ENCODE data around the gene ELL.

- TF ChIP-seq CTCF (conservative IDR thresholded peaks at IDR 0.05; ENCODE audit: low read depth in 2 of 2) (no peak), EZH2 (IDR thresholded peaks at IDR 0.05; ENCODE audit: low read depth, unreplicated experiment) (no peak), STAT1 (IDR thresholded peaks at IDR 0.05; ENCODE audit: unreplicated experiment) (no peak)
Observed at GRCh38 chr19:18514800-18515682, 6.8 kb downstream of the ELL start.
